ENCODE measurements around the gene PDE1A. TPM values are rescaled to one million over a fixed set of nuclear protein-coding genes. Genes with fewer than 3 reads are reported as not detected.

PDE1A gene
- total and polyA plus RNA-seq, 2 of the 13 experiments (the other 11 are each of a cell fraction or from before 2014, with no cell fraction given), result not detected

DNA sequence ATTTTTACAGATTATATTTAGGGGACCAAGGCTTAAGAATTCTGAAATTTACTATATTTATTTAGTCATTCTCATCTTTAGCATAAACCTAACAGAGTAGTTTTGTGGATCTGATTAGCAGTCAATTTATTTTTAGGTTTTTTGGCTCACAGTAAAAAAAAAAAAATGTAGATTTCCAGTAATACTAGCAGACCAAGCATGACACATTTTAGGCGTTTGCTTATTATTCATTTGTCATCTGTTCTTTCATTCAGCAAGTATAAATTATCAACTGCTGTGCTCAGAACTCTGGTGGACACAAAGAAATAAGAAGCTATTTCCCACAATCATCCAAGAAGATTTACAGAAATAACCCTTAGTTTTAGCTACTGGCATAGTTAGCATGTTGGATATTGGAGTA is 20.6 kb downstream of the PDE1A start (continued):
- no peak for TF ChIP-seq SNRNP70 (IDR thresholded peaks at IDR 0.05; ENCODE audit: low read depth, low read length)

DNA sequence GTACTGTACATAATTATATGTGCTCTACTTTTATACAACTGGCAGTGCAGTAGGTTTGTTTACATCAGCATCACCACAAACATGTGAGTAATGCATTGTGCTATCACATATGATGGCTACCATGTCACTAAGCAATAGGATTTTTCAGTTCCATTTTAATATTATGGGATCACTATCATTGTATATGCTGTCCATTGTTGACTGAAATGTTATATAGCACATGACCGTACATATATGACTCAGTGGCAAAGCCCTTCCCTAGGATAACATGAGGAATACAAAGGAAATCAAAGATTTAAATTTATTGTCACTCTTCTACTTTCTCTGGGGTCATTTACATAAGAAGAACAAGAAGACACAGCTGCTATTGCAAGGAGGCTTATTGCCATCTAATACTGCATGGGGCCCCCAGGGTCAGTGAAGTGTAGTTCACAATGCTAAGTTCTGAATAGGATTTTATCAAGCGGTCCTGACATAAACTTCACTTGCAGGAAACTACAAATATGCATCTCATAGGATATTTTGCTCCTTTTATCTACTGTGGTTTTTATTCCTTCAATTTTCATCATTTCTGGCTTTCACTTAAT is 21.8 kb downstream of the PDE1A start:
- intact Hi-C loops (cut with micrococcal nuclease; ENCODE audit: unreplicated experiment), result no loop called here
- no peak overlapping the region for H3K27ac ChIP-seq (ENCODE audit: extremely low read length, insufficient read depth, low read length)
- in situ Hi-C loops (cut with HindIII; ENCODE audit: extremely low pct_ligation_motif_present, low pct_unique_long_range_greater_than_20kb), result no loop called here
- no peaks in the 10 kb centered on the region for H4K20me1 ChIP-seq (ENCODE audit: insufficient read depth, low read length)
- 0% methylated on average over 2 of the region's 2 CpGs for WGBS (ENCODE audit: low lambda C conversion rate)
- H3K4me2 ChIP-seq (ENCODE audit: low read depth, low read length), result no peak overlapping the region
- no peaks in the 10 kb centered on the region for H3K79me2 ChIP-seq (ENCODE audit: insufficient read depth, low read length)
- CTCF ChIA-PET (ENCODE audit: low intra/inter-chr PET ratio, low total read pairs), result no interaction called here
- H3K9ac ChIP-seq (ENCODE audit: insufficient read depth, low read depth, low read length), result no peak overlapping the region
- no peaks in the 10 kb centered on the region for H3K27me3 ChIP-seq (ENCODE audit: control insufficient read depth in 1 of 2, insufficient read depth in 2 of 2, low read length in 2 of 2)
- no peaks in the 10 kb centered on the region for H3K9me3 ChIP-seq (ENCODE audit: low read length)
- TF ChIP-seq, protein P1, sequence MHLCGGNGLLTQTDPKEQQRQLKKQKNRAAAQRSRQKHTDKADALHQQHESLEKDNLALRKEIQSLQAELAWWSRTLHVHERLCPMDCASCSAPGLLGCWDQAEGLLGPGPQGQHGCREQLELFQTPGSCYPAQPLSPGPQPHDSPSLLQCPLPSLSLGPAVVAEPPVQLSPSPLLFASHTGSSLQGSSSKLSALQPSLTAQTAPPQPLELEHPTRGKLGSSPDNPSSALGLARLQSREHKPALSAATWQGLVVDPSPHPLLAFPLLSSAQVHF (CRISPR knock-in tag; IDR thresholded peaks at IDR 0.05), result no peak
- TF ChIP-seq, protein P2, sequence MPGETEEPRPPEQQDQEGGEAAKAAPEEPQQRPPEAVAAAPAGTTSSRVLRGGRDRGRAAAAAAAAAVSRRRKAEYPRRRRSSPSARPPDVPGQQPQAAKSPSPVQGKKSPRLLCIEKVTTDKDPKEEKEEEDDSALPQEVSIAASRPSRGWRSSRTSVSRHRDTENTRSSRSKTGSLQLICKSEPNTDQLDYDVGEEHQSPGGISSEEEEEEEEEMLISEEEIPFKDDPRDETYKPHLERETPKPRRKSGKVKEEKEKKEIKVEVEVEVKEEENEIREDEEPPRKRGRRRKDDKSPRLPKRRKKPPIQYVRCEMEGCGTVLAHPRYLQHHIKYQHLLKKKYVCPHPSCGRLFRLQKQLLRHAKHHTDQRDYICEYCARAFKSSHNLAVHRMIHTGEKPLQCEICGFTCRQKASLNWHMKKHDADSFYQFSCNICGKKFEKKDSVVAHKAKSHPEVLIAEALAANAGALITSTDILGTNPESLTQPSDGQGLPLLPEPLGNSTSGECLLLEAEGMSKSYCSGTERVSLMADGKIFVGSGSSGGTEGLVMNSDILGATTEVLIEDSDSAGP (CRISPR knock-in tag; IDR thresholded peaks at IDR 0.05; ENCODE audit: borderline replicate concordance), result no peak
- TF ChIP-seq, protein P3, sequence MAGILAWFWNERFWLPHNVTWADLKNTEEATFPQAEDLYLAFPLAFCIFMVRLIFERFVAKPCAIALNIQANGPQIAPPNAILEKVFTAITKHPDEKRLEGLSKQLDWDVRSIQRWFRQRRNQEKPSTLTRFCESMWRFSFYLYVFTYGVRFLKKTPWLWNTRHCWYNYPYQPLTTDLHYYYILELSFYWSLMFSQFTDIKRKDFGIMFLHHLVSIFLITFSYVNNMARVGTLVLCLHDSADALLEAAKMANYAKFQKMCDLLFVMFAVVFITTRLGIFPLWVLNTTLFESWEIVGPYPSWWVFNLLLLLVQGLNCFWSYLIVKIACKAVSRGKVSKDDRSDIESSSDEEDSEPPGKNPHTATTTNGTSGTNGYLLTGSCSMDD (CRISPR knock-in tag; IDR thresholded peaks at IDR 0.05), result no peak
- TF ChIP-seq ZNF331 (CRISPR knock-in tag; IDR thresholded peaks at IDR 0.05) (no peak), ZNF615 (CRISPR knock-in tag; IDR thresholded peaks at IDR 0.05; ENCODE audit: borderline replicate concordance) (no peak), XBP1 (CRISPR knock-in tag; IDR thresholded peaks at IDR 0.05) (no peak), IKZF4 (CRISPR knock-in tag; IDR thresholded peaks at IDR 0.05; ENCODE audit: borderline replicate concordance, low read depth, not compliant biosample characterization) (no peak)
- TF ChIP-seq, protein P4, sequence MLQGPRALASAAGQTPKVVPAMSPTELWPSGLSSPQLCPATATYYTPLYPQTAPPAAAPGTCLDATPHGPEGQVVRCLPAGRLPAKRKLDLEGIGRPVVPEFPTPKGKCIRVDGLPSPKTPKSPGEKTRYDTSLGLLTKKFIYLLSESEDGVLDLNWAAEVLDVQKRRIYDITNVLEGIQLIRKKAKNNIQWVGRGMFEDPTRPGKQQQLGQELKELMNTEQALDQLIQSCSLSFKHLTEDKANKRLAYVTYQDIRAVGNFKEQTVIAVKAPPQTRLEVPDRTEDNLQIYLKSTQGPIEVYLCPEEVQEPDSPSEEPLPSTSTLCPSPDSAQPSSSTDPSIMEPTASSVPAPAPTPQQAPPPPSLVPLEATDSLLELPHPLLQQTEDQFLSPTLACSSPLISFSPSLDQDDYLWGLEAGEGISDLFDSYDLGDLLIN (CRISPR knock-in tag; IDR thresholded peaks at IDR 0.05; ENCODE audit: borderline replicate concordance), result no peak
- TF ChIP-seq, protein P5, sequence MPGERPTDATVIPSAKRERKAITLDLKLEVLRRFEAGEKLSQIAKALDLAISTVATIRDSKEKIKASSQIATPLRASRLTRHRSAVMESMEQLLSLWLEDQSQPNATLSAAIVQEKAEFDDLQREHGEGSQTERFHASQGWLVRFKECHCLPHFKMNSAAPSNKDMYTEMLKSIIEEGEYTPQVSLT (CRISPR knock-in tag; IDR thresholded peaks at IDR 0.05; ENCODE audit: borderline replicate concordance, low read depth), result no peak
- TF ChIP-seq, protein P6, sequence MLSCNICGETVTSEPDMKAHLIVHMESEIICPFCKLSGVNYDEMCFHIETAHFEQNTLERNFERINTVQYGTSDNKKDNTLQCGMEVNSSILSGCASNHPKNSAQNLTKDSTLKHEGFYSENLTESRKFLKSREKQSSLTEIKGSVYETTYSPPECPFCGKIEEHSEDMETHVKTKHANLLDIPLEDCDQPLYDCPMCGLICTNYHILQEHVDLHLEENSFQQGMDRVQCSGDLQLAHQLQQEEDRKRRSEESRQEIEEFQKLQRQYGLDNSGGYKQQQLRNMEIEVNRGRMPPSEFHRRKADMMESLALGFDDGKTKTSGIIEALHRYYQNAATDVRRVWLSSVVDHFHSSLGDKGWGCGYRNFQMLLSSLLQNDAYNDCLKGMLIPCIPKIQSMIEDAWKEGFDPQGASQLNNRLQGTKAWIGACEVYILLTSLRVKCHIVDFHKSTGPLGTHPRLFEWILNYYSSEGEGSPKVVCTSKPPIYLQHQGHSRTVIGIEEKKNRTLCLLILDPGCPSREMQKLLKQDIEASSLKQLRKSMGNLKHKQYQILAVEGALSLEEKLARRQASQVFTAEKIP (CRISPR knock-in tag; IDR thresholded peaks at IDR 0.05; ENCODE audit: borderline replicate concordance), result no peak
- no peak for DNase-seq (ENCODE audit: low spot score)
- no TSS peak for BruUV-seq (replicated peaks)
- H3K4me1 ChIP-seq (ENCODE audit: insufficient read depth, low read length), result no peaks in the 10 kb centered on the region
- no peak overlapping the region for H2AFZ ChIP-seq (ENCODE audit: low read length)
- POLR2A ChIA-PET, result no interaction called here
- ATAC-seq, result no peak
- no peak for FAIRE-seq
- no peak overlapping the region for H3K4me3 ChIP-seq (replicated peaks in 1 of 3; ENCODE audit: insufficient read depth in 1 of 3, low read depth in 2 of 3, low read length in 3 of 3)
- H3K36me3 ChIP-seq (replicated peaks in 1 of 2; ENCODE audit: control insufficient read depth in 1 of 2, insufficient read depth in 2 of 2, low read length in 2 of 2), result no peaks in the 10 kb centered on the region

Data from HepG2 (cell line).